Stimulated activated naive CD8-positive, alpha-beta T cell treated with anti-CD3 and anti-CD28 coated beads, Interleukin-15, Interleukin-2, amounts not matched to agents 100 ng/mL and 50 ng/mL, for 24 hours (primary cell): ENCODE data around the gene LAMTOR3.

Experiments
- H3K27ac Mint-ChIP-seq: one replicate; pipeline ENCODE4 v1.8.0; 2021; ENCODE audit warnings: mild to moderate bottlenecking, mixed read lengths
- H3K27me3 Mint-ChIP-seq: one replicate; pipeline ENCODE4 v1.8.0; 2021; ENCODE audit warnings: mixed read lengths
- H3K36me3 Mint-ChIP-seq: one replicate; pipeline ENCODE4 v1.8.0; 2021; ENCODE audit warnings: low read depth, mixed read lengths
- H3K4me1 Mint-ChIP-seq: one replicate; pipeline ENCODE4 v1.8.0; 2021; ENCODE audit warnings: low read depth, mixed read lengths
- H3K4me3 Mint-ChIP-seq: one replicate; pipeline ENCODE4 v1.8.0; 2021; ENCODE audit warnings: mild to moderate bottlenecking, mixed read lengths
- H3K9me3 Mint-ChIP-seq: one replicate; pipeline ENCODE4 v1.8.0; 2021; ENCODE audit warnings: mixed read lengths

The LAMTOR3 gene, protein sequence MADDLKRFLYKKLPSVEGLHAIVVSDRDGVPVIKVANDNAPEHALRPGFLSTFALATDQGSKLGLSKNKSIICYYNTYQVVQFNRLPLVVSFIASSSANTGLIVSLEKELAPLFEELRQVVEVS

GRCh38 chr4:99894161-99894997 lies at the start of gene LAMTOR3:
TSS of gene LAMTOR3 (minus strand) at chr4:99894427. CDS start at chr4:99893963, 464 bp downstream.
- peak within 1 kb of the TSS; percentile 96 for H3K4me3 Mint-ChIP-seq
- peak within 1 kb of the TSS; percentile 90 for H3K27ac Mint-ChIP-seq
- peaks cover 22% of the 10 kb centered on the region for H3K36me3 Mint-ChIP-seq
- no peaks in the 10 kb centered on the region for H3K27me3 Mint-ChIP-seq
- no peaks in the 10 kb centered on the region for H3K9me3 Mint-ChIP-seq
- H3K4me1 Mint-ChIP-seq: peaks cover 47% of the 10 kb centered on the region

DNA sequence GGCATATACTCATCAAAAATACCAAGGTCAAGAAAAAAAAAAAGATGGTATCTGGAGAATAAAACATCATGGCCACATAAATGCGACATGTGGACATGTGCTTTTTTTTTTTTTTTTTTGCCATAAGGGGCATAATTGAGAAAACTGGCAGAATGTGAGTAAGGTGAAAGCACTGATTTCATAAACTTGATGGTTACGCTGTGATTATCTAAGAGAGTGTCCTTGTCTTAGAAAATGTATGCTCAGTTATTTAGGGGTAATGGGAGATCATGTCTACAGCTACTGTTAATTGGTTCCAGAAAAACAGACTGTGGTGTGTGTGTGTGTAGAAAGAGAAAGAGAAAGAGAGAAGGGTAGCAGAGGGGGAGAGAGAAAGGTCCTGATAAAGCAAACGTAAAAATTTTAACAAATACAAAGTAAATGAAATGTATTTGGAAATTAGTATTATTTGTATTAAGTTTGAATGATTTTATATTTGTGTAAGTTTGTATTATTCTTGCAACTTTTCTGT lies 44.1 kb upstream of the LAMTOR3 start:
- Mint-ChIP-seq H3K9me3 (peaks cover 5% of the 10 kb centered on the region), H3K4me1 (peaks cover 37% of the 10 kb centered on the region), H3K36me3 (peaks cover 58% of the 10 kb centered on the region), H3K27ac (no peak overlapping the region), H3K4me3 (no peak overlapping the region), H3K27me3 (no peaks in the 10 kb centered on the region)

- H3K4me3 Mint-ChIP-seq: no peak overlapping the region
- peaks cover 45% of the 10 kb centered on the region for H3K36me3 Mint-ChIP-seq
- H3K27ac Mint-ChIP-seq: no peak overlapping the region
- H3K4me1 Mint-ChIP-seq: peaks cover 44% of the 10 kb centered on the region
- H3K27me3 Mint-ChIP-seq: no peaks in the 10 kb centered on the region
- no peaks in the 10 kb centered on the region for H3K9me3 Mint-ChIP-seq
Measured at GRCh38 chr4:99934891-99935290, 40.7 kb upstream of the LAMTOR3 start.

DNA sequence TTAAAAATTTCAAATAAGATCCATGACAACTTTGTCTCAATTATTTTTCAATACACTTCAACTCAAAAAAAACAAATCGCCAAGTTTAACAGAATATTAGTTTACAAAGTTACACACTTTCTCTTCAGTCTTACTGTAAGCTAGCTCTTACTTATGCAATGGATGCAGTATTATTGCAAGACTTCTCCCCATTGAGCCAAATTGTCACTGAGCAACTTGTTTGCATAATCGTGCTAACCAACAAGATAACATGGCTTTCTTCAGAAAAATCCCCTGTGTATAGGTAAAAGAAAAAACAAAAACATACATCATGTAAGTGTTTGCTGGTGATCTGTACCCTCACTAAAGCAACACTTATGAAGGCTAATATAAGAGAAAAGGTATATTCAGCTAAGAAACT lies 33.3 kb upstream of the LAMTOR3 start:
- H3K4me1 Mint-ChIP-seq: peaks cover 26% of the 10 kb centered on the region
- no peak overlapping the region for H3K4me3 Mint-ChIP-seq
- no peaks in the 10 kb centered on the region for H3K9me3 Mint-ChIP-seq
- H3K27me3 Mint-ChIP-seq: no peaks in the 10 kb centered on the region
- peaks cover 34% of the 10 kb centered on the region for H3K36me3 Mint-ChIP-seq
- H3K27ac Mint-ChIP-seq: no peak overlapping the region

DNA sequence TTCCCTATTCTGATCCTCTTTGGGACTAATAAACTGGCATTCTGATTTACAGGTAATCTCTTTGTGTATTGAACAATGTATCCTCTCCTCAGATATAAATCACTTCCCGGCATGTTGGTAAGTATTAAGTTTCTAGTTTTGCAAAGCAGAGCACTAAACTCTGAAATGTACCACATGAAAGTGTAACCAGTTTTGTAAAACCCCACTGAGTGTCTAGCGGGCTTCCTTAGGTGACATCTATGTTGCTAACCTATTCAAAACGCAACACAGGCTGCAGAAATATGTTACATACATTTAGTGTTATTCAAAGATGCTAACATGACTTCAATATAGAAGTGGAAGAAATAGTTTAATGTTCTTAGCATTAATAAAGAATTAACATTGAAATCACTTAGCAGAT lies 26.9 kb upstream of the LAMTOR3 start:
- Mint-ChIP-seq H3K9me3 (peaks cover 8% of the 10 kb centered on the region), H3K4me3 (no peak overlapping the region), H3K36me3 (peaks cover 57% of the 10 kb centered on the region), H3K27ac (no peak overlapping the region), H3K4me1 (peaks cover 13% of the 10 kb centered on the region), H3K27me3 (no peaks in the 10 kb centered on the region)

- H3K4me3 Mint-ChIP-seq: no peak overlapping the region
- H3K9me3 Mint-ChIP-seq: peaks cover 8% of the 10 kb centered on the region
- no peak overlapping the region for H3K27ac Mint-ChIP-seq
- H3K27me3 Mint-ChIP-seq: no peaks in the 10 kb centered on the region
- H3K4me1 Mint-ChIP-seq: peaks cover 10% of the 10 kb centered on the region
- H3K36me3 Mint-ChIP-seq: peaks cover 66% of the 10 kb centered on the region
Measured at GRCh38 chr4:99918656-99919055, 24.4 kb upstream of the LAMTOR3 start.

DNA sequence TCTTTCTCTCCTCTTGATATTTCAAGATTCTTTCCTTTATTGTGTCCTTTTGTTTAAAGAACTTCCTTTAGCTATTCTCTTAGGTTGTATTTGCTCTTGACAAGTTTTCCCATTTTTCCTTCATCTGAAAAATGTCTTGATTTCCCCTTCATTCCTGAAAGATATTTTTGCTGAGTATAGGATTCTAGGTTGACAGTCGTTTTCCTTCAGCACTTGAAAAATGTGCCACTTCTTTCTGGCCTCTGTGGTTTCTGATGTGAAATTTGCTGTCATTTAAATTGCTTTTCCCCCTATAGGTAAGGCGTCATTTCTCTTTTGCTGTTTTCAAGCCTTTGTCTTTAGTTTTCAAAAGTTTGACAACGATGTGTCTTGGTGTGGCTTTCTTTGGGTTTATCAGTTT lies 23.3 kb upstream of the LAMTOR3 start:
- H3K27ac Mint-ChIP-seq: no peak overlapping the region
- no peaks in the 10 kb centered on the region for H3K27me3 Mint-ChIP-seq
- peaks cover 10% of the 10 kb centered on the region for H3K4me1 Mint-ChIP-seq
- H3K36me3 Mint-ChIP-seq: peaks cover 73% of the 10 kb centered on the region
- H3K9me3 Mint-ChIP-seq: peaks cover 8% of the 10 kb centered on the region
- H3K4me3 Mint-ChIP-seq: no peak overlapping the region

DNA sequence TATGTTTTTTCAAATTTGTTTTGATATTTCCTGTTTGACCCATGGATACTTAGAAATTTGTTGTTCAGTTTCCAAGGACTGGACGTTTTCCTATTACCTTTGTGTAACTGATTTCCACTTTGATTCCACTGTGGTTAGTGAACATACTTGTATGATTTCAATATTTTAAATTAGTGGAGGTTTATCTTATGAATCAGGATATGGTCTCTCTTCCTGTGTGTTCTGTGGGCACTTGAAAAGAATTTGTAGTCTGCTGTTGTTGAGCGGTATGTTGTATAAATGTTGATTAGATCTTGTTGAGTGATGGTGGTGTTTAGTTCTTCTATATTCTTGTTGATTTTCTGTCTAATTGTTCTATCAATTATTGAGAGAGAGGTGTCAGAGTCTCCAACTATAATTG lies 21.2 kb upstream of the LAMTOR3 start:
- Mint-ChIP-seq H3K4me3 (no peak overlapping the region), H3K4me1 (peaks cover 4% of the 10 kb centered on the region), H3K36me3 (peaks cover 65% of the 10 kb centered on the region), H3K27ac (no peak overlapping the region), H3K27me3 (no peaks in the 10 kb centered on the region), H3K9me3 (peaks cover 8% of the 10 kb centered on the region)

GRCh38 chr4:99894998-99895397 lies 771 bp upstream of the LAMTOR3 start:
- H3K27ac Mint-ChIP-seq: no peak overlapping the region
- H3K4me3 Mint-ChIP-seq: peak overlapping the region; percentile 96
- H3K36me3 Mint-ChIP-seq: peaks cover 22% of the 10 kb centered on the region
- H3K27me3 Mint-ChIP-seq: no peaks in the 10 kb centered on the region
- H3K9me3 Mint-ChIP-seq: no peaks in the 10 kb centered on the region
- H3K4me1 Mint-ChIP-seq: peaks cover 44% of the 10 kb centered on the region

DNA sequence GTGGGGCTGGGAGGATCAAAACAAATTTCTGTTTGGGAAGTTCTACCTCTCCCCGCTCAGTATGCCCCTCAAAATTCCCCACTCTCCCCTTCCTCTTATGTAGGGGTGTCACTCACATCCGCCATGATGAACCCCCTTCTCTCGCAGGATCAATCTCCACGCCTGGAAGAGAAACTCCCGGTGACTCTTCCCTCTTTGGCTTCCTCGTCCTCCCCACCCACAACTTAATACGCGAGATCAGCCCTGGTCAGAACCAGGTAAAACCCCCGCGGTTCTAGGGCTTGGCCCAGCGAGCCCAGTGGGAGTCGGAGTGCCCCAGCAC lies 427 bp downstream of the LAMTOR3 start:
- Mint-ChIP-seq H3K27me3 (no peaks in the 10 kb centered on the region), H3K4me3 (peak overlapping the region; percentile 96), H3K4me1 (peaks cover 49% of the 10 kb centered on the region), H3K36me3 (peaks cover 25% of the 10 kb centered on the region), H3K27ac (peak overlapping the region; percentile 90), H3K9me3 (no peaks in the 10 kb centered on the region)

GRCh38 chr4:99893029-99893428 lies 1.2 kb downstream of the LAMTOR3 start:
- Mint-ChIP-seq H3K4me1 (peaks cover 49% of the 10 kb centered on the region), H3K27ac (peak overlapping the region; percentile 90), H3K36me3 (peaks cover 25% of the 10 kb centered on the region), H3K27me3 (no peaks in the 10 kb centered on the region), H3K9me3 (no peaks in the 10 kb centered on the region), H3K4me3 (peak overlapping the region; percentile 96)

DNA sequence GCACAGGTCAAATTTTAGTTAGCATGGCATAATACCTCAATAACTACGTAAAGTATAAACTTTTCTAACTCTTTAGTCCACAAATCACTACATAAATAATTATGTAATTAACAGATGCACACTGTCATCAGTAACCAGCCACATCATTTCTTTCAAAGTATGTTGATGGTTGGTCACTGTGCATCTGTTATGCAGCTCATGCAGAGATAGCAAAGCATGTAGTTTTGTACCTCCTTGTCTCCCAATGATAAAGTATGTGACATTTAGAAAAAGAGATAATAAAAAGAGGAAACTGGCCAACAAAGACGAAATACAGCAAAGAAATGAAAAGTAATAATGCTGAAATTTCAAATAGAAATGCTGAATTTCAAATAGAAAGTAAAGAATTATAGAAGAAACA lies 2.9 kb downstream of the LAMTOR3 start:
- no peaks in the 10 kb centered on the region for H3K27me3 Mint-ChIP-seq
- peaks cover 49% of the 10 kb centered on the region for H3K4me1 Mint-ChIP-seq
- H3K9me3 Mint-ChIP-seq: no peaks in the 10 kb centered on the region
- H3K27ac Mint-ChIP-seq: no peak overlapping the region
- peaks cover 30% of the 10 kb centered on the region for H3K36me3 Mint-ChIP-seq
- H3K4me3 Mint-ChIP-seq: peak overlapping the region; percentile 1

- no peak overlapping the region for H3K27ac Mint-ChIP-seq
Measured at GRCh38 chr4:99887837-99888236, 6.4 kb downstream of the LAMTOR3 start.

GRCh38 chr4:99886146-99886545 lies 8.1 kb downstream of the LAMTOR3 start:
- Mint-ChIP-seq H3K4me3 (no peak overlapping the region), H3K27ac (no peak overlapping the region), H3K36me3 (peaks cover 29% of the 10 kb centered on the region), H3K9me3 (no peaks in the 10 kb centered on the region), H3K27me3 (no peaks in the 10 kb centered on the region), H3K4me1 (peaks cover 12% of the 10 kb centered on the region)

More at GRCh38 chr4:99887837-99888236, 6.4 kb downstream of the LAMTOR3 start:
- Mint-ChIP-seq H3K9me3 (no peaks in the 10 kb centered on the region), H3K4me1 (peaks cover 26% of the 10 kb centered on the region), H3K27me3 (no peaks in the 10 kb centered on the region), H3K36me3 (peaks cover 28% of the 10 kb centered on the region), H3K4me3 (no peak overlapping the region)

DNA sequence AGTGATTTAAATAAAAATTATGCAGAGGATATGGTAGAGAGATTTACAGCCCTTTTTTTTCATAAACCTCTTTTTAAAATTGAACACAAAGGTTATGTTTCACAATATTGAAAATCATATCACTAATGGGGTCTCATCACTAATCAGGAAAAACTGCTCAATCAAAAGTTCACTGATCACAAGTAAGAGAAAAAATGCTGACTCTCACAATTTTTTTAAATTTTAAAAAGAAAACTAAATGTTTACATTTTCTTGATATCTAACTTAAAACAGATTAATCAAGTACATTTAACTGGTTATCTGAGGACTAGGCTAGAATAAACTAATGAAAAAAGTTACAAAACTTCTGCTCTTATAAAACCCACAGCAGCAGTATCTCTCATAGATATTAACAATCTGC lies 8.5 kb downstream of the LAMTOR3 start:
- Mint-ChIP-seq H3K27ac (no peak overlapping the region), H3K4me1 (peaks cover 8% of the 10 kb centered on the region), H3K4me3 (no peak overlapping the region), H3K36me3 (peaks cover 27% of the 10 kb centered on the region), H3K27me3 (no peaks in the 10 kb centered on the region), H3K9me3 (no peaks in the 10 kb centered on the region)
